Raji (cell line): Measurements from ENCODE around the gene DIP2C.

Experiments
- POLR2A ChIP-seq: IDR thresholded peaks from 2 replicates; pipeline ENCODE4 v1.6.1; 2011; ENCODE audit warnings: low read depth, low read length, control low read depth; ENCODE audit not compliant: insufficient read depth

The DIP2C gene

DNA sequence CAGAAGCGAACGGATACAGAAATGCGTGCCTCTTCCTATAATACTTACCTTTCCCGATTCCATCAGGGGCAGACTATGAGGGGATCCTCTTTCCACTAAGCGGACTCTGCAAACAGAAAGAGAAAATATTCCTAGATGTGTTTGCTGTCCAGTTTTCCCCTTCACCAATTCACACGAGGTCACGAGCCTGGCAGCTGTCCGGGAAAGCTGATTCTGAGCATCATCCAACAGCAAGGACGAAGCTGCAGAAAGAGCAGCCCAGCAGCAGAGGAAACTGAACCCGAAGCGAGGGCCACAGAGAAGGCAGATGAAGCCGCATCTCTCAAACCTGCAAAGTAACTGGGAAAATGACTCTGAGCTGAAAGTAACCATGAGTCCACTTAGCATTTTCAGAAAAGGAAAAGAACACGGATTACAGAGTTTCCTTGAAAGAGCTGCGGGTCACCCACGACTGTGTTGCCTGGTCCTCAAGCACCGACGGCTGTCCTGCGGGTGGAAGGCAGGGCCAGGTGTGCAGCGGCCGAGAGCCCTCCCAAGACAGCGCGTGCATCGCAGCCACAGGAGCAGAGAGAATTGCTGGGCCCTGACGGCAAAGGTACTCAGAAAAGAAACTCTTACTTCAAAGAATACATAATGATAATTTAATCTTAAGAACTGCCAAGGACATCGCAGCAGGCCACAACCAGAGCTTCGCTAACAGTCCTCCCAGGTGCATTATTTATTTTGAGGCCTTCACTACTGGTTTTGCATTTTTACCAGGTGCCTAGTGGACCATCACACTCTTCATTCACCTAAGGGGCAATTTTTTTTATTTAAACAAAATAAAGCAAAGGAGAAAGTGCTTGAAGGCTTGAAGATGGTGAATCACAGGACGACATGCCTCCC is 400.9 kb downstream of the DIP2C start:
- TF ChIP-seq POLR2A: no peak

DNA sequence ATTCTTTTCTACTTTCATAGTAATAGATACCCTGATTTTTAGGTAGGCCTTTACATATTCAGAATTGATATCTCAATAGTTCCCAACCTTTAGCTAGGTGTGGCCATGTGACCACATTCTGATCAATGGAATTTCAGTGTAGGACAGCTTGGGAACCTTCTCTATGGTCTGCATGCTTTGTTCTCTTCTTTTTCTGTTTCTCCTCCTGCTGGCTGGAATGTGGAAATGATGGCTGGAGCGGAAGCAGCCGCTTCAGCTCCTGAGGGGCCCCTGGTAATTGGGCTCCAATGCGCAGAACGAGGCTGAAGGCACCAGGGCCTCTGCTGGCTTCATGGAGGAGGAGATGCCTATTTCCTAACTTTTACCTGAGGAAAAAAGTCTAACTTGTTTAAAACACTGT is 401.7 kb downstream of the DIP2C start:
- TF ChIP-seq POLR2A: no peak

DNA sequence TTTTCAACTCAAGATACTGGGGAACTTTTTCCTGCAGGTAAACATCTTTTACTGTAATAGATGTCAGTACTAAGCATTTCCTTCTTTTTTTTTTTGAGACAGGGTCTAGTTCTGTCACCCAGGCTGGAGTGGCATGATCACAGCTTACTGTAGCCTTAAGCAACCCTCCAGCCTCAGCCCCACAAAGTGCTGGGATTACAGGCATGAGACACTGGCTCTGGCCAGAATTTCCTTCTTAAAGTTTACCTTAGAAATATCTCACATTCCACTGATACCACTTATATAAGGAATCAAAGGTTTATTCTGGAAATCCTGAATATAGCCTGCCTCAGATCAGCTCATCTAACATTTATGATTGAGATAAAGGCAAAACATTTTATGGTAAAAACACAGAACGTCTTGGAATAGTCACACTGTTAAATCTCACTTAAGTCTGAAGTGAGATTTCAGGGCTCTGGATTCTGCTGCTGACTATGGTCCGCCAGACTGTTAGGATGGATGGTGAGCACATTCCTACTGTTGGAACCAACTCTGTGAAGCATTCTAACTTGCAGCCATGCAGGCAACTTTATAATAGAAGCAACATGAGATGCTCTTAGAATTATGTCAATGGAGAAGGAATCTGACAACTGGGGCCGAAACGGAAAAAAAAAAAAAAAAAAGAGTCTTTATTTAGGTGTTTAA is 402.3 kb downstream of the DIP2C start:
- TF ChIP-seq POLR2A: no peak

DNA sequence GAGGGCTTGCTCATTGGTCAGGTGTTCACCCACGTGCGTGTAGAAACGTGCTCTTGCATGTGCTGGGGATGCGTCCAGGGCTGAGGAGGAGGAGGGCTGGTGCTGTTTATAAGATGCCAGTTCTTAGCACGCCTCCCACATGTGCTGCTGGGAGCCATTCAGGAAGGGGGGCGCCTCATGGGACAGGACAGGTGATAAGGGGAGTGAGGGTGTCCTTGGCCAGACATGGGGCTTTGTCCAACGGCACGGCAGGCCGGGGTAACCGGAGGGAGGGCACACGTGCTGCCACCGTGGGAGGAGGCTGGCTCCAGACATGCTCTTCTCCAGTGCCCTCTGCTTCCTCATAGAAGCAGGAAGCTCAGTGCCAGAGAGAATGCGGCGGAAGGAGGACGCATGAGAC is 404.3 kb downstream of the DIP2C start:
- no peak for TF ChIP-seq POLR2A

DNA sequence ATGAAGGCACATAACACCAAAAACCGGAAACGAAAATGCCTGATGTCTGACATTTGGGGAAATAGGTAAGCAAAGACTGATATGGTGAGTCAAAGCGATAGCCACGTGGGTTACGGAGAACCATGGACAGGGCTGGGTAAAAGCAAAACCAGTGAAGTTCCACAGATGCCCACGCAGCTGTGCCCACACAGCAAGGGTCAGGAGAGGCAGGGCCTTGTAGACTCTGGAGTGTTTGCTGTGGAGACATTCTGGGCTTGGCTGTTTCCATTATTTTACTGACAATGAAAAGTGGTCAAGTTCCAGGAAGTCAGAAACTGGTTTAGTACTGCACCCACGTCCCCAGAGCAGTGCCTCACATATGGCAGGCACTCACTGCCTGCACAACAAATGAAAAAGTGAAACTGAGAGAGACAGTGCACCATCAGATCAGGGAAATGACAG is 405.5 kb downstream of the DIP2C start:
- TF ChIP-seq POLR2A: no peak

DNA sequence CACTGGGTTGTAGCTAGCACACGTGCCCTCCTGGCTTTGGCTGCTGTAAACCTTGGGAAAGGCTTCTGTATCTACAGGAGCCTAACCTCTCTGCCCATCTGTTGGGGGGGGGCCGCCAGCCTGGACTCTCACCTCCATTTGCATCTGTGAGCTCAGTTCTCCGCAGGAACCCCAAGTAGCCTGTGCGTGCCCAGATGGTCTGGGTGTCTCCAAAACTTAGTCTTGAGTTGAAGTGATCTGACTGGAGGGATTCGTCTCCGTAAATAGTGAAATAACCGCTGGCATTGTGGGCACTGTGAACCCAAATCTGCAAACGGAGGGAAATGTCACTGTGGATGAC is 406.4 kb downstream of the DIP2C start:
- TF ChIP-seq POLR2A: no peak

DNA sequence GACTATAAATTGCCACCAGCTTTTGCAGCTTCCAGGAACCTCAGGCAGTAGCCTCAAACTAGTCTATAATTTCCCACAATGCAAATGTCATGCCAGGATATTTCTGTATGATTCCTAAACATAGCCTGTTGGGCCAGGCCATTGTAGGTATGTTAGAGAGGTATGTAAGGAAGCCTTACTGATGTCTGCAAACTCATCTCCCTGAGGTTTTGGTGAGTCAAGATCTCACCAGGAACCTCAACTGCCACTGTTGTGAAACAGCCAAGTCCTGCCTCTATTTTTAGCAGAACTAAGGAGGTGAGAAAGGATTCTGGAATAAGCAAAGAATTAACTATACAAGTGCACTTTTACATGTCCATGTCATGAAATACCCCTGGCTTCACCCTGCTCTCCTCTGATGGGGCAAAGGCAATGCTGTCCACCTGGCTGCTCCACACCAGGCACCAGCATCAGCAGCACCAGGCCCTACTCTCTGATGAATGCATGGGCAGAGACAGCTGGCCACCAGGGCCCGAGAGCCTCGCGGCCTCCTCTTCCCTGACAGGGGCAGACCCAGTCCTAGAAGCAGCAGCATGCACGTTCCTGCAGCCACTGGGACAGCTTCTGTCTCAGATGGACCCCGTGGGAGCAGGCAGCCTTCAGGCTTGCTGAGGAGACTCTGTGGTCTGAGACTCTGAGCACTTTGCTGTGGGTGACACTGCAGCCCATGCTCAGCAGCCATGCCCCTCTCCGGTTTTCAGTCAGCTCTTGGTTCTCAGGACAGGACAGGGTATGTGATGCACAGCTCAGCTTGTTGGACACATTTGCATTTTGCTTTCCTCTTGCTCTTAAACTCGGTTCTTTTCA is 407.0 kb downstream of the DIP2C start:
- no peak for TF ChIP-seq POLR2A

DNA sequence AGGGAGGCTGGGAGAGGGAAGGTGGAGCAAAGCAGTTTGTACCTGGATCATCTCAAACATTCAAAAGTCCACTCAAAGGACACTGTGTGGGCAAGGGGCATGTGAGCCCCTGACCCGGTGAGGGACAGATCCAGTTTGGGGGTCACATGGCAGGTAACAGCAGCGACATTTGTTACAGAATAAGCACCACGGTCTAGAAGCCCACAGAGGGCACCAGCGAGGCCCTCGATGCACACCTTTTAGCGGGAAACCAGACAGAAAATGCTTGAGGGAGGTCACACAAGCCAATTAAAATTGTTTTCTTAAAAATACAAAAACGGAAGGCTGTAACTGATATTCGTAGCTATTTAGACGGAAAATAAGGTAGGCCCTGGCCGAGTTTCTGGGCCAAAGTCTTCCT is 409.8 kb downstream of the DIP2C start:
- TF ChIP-seq POLR2A: no peak

DNA sequence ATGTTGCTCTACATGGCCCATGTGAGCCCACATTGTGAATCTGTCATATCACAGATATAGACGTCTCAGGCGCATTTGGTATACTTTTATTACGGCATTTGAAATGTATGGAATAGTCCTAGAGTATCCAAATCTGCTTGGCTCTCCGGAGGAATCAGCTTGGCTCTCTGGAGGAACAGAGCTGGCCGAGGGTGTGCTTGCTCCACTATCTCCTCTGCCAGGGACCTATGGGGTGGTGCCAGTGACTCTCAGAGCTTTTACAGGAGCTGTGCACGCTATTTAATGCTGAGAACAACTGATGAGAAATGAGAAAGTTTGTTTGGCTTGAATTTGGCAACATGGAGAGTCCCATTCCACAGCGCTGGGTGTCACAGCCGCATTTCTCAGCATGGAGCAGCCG is 410.2 kb downstream of the DIP2C start:
- TF ChIP-seq POLR2A: no peak

DNA sequence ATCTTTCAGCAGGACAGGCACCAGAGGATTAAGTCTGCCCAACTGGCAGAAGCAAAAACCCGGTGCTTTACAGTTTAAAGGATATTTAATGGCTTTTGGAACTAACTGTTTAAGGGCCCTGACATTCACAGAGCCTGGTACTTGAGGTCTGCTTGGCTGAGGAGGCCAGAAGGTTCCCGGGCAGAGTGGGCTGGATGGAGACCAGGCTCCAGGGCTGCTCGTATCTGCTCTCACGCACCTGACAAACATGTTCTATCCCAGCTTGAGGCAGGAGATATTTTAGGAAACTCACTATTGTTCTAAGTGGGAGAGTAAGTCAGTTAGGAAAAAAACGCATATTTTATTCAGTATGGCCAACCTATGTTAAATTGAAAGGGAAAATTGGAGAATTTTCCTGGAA is 410.8 kb downstream of the DIP2C start:
- TF ChIP-seq POLR2A: no peak

DNA sequence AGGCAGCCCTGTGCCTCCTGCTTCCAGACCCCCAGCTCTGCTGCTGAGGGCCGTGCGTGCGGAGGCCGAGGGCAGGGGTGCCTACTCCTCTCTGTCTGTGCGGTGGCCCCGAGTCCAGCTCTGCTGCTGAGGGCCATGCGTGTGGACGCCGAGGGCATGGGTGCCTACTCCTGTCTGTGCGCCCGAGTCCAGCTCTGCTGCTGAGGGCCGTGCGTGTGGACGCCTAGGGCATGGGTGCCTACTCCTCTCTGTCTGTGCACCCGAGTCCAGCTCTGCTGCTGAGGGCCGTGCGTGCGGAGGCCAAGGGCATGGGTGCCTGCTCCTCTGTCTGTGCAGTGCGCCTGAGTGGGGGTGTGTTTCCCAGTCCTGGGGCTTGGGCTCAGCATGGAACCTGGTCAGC is 411.5 kb downstream of the DIP2C start:
- TF ChIP-seq POLR2A: no peak

DNA sequence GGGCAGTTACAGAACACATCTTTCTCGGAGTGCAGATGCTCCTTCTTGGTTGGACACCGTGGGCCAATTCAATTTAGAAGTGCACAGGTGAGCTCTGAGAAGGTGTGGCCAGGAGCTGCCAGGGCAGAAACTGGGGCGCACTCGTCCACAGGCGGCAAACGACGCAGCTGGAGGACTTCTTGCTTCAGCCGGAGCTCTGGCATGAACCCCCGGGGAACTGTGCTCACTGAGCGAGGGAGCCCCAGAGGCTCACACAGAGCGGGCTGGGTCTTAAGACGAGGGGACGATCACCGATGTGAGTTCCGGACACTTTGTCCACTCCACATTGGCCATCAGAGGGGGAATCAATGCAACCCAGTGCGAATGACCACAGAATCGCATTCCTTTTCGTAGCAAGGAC is 413.8 kb downstream of the DIP2C start:
- TF ChIP-seq POLR2A: no peak

DNA sequence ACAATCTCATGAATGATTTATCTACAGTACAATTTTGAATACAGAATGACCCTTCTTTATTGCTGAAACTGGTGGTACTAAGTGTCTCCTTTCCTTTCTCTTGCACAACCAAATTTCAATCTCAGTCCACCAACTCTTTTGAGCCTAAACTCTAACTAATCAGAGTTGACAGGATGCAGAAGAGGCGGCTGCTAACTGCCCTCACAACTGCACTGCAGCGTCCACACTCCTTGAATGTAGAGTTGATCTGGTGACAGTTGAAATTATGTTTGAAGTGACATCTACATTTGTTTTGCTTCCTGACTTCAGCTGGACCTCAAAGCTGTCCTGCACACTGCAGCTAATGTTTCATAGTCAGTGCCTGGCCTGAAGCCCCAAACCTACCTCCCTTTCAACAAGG is 414.6 kb downstream of the DIP2C start:
- TF ChIP-seq POLR2A: no peak

DNA sequence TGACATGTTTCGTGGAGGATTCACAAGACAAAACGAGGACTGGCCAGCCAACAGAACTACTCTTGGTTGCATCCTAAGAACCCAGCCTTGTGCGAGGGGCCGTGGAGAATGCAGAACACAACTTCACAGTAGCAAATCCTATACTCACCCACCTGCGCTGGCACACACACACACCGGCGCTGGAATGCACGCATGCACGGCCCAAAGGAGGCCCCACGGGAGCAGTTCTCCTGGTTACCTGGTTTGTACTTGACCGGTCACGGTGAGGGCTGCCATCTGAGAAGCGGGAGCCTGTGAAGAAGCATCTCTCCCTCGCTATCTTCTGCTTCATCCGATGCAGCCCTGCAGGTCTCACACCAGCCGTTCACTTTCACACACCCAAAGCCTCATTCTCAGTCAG is 416.4 kb downstream of the DIP2C start:
- no peak for TF ChIP-seq POLR2A

DNA sequence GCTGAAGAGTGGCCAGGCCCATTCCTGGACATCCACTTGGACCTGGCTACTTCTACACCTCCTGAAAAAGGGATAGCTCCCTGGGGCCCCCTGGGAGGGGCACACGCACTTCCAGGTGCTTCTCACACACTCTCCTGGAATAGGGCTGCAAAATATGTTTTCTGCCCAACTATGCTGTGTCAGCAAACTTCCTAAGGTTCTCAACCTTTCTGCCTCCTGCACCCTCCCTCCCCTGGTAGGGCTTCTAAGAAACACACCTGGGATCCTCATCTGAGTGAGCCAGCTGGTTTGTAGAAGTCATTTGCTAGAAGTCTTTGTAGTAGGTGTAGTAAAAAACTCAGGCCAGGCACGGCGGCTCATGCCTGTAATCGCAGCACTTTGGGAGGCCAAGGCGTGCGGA is 417.7 kb downstream of the DIP2C start:
- no peak for TF ChIP-seq POLR2A

DNA sequence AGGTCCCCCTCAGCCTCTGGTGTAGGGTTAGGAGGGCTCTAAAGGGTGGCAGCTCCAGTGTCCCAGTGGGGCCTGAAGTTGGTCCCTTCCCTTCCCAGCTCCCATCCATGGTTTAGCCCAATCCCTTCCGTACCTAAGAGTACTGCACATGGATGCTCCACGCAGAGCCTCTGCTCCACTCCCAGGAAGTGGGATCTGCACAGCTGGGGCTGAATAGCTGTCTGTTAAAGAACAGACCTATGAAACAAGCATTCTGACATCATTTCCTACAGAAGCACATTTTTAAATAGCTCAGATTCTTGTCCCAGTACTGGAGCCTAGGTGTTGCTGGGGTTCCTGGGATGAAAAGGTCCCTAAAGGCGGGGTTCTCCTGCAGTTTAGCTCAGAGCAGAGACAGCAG is 418.3 kb downstream of the DIP2C start:
- no peak for TF ChIP-seq POLR2A
